NCI-H82 treated with DMSO at 0.1 percent for 48 hours (cell line): Measurements from ENCODE around the gene CDY2B.
"Not testable (repeated sequence)": the region's sequence is repeated elsewhere in the genome, so short reads cannot be mapped to it uniquely, and the experiment has no call there.

ENCODE experiments used
- DNase-seq: peaks from one replicate; lab custom pipeline; 2025; ENCODE audit not compliant: unreplicated experiment; lab: John Stamatoyannopoulos, UW

CDY2B gene, protein sequence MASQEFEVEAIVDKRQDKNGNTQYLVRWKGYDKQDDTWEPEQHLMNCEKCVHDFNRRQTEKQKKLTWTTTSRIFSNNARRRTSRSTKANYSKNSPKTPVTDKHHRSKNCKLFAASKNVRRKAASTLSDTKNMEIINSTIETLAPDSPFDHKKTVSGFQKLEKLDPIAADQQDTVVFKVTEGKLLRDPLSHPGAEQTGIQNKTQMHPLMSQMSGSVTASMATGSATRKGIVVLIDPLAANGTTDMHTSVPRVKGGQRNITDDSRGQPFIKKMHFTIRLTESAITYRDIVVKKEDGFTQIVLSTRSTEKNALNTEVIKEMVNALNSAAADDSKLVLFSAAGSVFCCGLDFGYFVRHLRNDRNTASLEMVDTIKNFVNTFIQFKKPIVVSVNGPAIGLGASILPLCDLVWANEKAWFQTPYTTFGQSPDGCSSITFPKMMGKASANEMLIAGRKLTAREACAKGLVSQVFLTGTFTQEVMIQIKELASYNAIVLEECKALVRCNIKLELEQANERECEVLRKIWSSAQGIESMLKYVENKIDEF

DNA sequence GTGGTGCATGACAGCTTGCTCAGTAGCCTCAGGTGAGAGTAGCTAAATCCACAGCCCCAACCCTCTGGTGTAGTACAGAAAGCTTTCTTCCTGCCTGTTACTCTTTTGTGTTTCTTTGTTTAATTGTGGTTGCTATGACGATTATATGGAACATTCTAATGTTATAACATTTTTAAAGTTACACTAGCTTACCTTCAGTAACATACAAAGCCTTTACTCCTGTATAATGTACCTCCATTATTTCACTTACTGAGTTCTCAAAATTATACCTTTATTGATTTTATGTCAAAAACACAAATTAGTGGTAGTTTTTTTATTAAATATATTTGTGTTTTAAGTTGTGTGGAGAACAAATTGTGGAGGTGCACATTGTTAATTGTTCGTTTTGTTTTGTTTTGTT lies at the start of gene CDY2B:
Gene CDY2B, minus strand, starts transcription at position 101 of the 400 bp plus-strand sequence. CDS start 328 bp downstream, outside the sequence.
- not testable (repeated sequence) for DNase-seq

DNA sequence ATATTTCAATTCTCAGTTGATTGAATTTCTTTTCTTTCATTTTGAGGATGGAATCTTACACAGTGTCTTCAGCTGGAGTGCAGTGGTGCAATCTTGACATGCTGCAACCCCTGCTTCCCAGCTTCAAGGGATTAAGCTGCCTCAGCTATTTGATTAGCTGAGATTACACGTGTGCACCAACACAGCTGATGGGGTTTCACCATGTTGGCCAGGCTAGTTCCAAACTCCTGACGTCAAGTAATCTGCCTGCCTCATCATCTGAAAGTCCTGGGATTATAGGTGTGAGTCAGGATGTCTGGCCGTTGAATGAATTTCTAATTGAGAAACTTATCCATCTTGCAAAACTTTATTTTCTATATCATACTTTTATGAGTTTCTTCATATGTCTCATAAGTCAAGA lies 28.0 kb upstream of the CDY2B start:
- DNase-seq, result not testable (repeated sequence)

DNA sequence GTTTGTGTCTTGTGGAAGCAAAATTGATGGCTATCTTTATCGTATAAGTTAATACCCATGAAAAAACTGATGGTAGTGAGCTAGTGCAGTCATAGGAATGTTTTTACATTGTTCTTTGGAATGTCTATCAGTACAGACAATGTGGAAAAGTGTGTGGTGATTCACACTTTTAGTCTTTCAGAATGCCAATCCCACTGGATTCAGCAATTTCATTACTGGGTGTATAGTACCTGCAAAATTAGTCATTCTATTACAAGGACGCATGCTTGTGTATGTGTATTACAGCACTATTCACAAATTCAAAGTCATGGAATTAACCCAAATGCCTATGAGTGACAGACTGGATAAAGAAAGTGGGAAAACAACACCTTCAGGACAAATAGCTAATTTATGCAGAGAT lies 27.3 kb upstream of the CDY2B start:
- DNase-seq, result not testable (repeated sequence)

DNA sequence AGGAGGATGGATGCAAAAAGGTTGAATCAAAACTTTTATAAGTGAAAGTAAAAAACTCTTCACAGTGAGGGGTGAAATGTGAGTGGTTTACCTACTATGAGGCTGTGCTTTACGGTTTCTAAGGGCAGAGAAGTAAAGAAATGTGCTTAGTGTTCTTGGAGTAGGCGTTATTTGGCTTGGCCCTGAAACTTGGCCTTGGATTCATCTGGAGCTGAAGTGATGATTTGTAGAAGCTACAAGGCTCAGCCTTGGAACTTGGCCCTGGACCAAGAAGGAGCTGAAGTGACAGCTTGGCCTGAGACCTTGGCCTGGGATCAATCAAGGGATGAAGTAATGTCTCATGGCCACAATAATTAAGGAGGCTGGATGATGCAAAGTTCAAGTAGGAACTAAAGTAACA lies 1.7 kb upstream of the CDY2B start:
- DNase-seq, result not testable (repeated sequence)

GRCh38 chrY:17876767-17877166 lies 3.3 kb downstream of the CDY2B start:
- DNase-seq, result not testable (repeated sequence)

GRCh38 chrY:17875401-17875800 lies 4.6 kb downstream of the CDY2B start:
- DNase-seq, result not testable (repeated sequence)

- DNase-seq, result not testable (repeated sequence)
Observed at GRCh38 chrY:17871194-17871903, 8.7 kb downstream of the CDY2B start.

- DNase-seq, result not testable (repeated sequence)
Observed at GRCh38 chrY:17870737-17871136, 9.3 kb downstream of the CDY2B start.

DNA sequence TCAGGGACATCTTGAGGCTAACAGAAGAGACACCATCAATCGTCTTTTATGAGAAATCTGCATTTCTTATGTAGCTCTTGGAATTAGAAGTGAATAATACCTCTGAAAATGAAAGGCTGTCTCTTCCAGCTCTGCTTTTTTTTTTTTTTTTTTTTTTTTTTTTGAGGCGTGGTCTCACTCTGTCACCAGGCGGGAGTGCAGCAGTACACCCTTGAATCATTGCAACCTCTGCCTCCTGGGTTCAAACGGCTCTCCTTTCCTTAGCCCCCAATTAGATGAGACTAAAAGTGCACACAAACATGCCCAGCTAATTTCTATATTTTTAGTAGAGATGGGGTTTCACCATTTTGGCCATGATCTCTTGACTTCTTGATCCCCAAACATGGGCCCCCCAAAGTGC lies 12.2 kb downstream of the CDY2B start:
- DNase-seq, result not testable (repeated sequence)

- not testable (repeated sequence) for DNase-seq
Observed at GRCh38 chrY:17860634-17861033, 19.4 kb downstream of the CDY2B start.

DNA sequence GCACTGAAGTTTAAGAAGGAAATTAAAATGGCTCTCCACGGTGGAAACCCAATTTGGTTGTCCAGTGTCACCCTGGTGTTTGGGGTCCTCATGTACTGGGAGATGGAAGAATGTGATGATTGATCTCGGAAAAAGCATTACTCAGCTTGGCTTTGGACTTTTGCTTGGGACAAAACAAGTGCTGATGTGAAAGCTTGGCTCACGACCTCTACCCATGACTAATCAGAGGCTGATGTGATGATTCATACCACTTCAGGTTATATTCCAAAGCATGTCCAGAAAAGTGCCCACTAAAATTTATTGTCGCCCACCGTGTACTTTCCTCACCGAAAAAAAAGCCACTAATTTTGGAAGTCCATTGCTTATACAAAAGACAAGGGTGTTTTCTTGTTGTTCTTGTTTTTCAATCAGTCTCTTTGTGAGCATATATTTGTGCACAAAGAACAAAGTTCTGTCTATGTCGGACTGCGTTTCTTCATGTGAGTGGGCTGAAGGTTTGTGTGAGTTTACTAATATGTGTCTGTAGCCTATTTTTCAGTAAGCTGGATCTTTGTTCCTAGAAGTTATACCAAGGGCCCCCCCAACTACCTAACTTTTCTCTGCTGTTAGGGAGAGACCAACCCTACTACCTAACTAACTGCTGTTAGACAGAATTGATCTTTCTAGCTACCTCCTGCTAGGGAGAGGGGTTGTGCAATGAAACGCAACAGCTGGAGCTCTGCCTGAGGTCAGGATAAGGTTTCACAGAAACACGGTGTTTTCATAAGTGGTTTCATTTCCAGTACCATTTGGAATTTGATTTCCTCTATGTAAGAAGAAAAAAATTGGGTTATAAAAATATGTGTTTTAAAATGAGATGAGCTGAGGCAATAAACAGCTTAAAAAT lies 22.8 kb downstream of the CDY2B start:
- DNase-seq, result not testable (repeated sequence)

- DNase-seq, result not testable (repeated sequence)
Observed at GRCh38 chrY:17856508-17856907, 23.5 kb downstream of the CDY2B start.

DNA sequence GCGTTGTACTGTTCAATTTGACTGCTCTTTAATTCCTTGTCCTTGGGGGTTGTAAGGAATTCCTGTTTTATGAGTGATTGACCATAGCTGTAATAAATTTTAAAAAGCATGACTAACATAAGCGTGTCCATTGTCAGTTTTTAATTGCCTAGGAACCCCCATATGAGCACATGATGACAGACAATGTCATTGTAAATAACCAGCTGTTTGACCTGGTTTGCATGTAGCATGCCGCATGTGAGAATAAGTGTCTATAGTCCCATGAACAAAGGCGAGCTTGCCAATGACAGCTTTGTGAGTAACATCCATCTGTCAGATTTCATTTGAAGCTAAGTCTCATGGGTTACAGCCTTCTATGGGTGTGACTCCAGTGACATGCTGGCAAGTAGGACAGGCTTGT lies 30.9 kb downstream of the CDY2B start:
- not testable (repeated sequence) for DNase-seq

- DNase-seq, result not testable (repeated sequence)
Observed at GRCh38 chrY:17832149-17832548, 47.9 kb downstream of the CDY2B start.
